DND-41 (cell line): Measurements from ENCODE around the gene ATAD2B.

Source experiments
- ATAC-seq: fragments of 200-7000 bp; cut with Tn5 transposase; 3 replicates; pipeline ENCODE4 v1.9.1; 2021; ENCODE audit warnings: low read depth; ENCODE audit not compliant: insufficient read depth
- DNase-seq: peaks from one replicate; pipeline ENCODE4 v3.0.0-alpha.2; 2020
- H2AFZ ChIP-seq: 2 replicates; pipeline ENCODE4 v1.6.0; 2012; ENCODE audit warnings: low read depth, low read length
- H3K27ac ChIP-seq: 2 replicates; pipeline ENCODE4 v1.5.1; 2012; ENCODE audit warnings: low read length, inconsistent platforms
- H3K27me3 ChIP-seq: fragments of 200-600 bp; sonication (generic); 2 replicates; pipeline ENCODE4 v1.6.0; 2012; ENCODE audit warnings: low read length, mild to moderate bottlenecking, inconsistent platforms; ENCODE audit not compliant: insufficient read depth, poor library complexity
- H3K36me3 ChIP-seq: 2 replicates; pipeline ENCODE4 v1.5.1; 2012; ENCODE audit warnings: low read length, inconsistent platforms; ENCODE audit not compliant: insufficient read depth
- H3K4me1 ChIP-seq: 2 replicates; pipeline ENCODE4 v1.5.1; 2012; ENCODE audit warnings: mild to moderate bottlenecking, low read length; ENCODE audit not compliant: insufficient read depth
- H3K4me2 ChIP-seq: 2 replicates; pipeline ENCODE4 v1.6.0; 2012; ENCODE audit warnings: mild to moderate bottlenecking, moderate library complexity, low read length, inconsistent platforms; ENCODE audit not compliant: insufficient read depth
- H3K4me3 ChIP-seq, 2 experiments: fragments of 200-600 bp in 1 of 2; shearing (Covaris generic) in 1 of 2; 2 replicates each; pipeline ENCODE4 v1.5.1; 2012 to 2016; ENCODE audit warnings: inconsistent platforms in 2 of 2, low read length in 2 of 2, mild to moderate bottlenecking in 2 of 2, low read depth in 1 of 2, moderate library complexity in 1 of 2
- H3K79me2 ChIP-seq: 2 replicates; pipeline ENCODE4 v1.6.0; 2012; ENCODE audit warnings: low read length, inconsistent platforms; ENCODE audit not compliant: insufficient read depth
- H3K9ac ChIP-seq: 2 replicates; pipeline ENCODE4 v1.6.0; 2012; ENCODE audit warnings: low read depth, mild to moderate bottlenecking, inconsistent platforms, low read length, moderate library complexity
- H3K9me3 ChIP-seq: 2 replicates; pipeline ENCODE4 v1.5.1; 2012; ENCODE audit warnings: low read length, moderate library complexity, mild to moderate bottlenecking, inconsistent platforms; ENCODE audit not compliant: insufficient read depth, severe bottlenecking
- H4K20me1 ChIP-seq: 2 replicates; pipeline ENCODE4 v1.6.0; 2012; ENCODE audit warnings: low read length; ENCODE audit not compliant: insufficient read depth
- EZH2 ChIP-seq: IDR thresholded peaks from 3 replicates; pipeline ENCODE4 v1.6.1; 2012; ENCODE audit warnings: borderline replicate concordance, low read depth, mild to moderate bottlenecking, moderate library complexity, low read length, inconsistent platforms; ENCODE audit not compliant: severe bottlenecking
- TF ChIP-seq, protein P1 (sequence below): IDR thresholded peaks from 2 replicates; pipeline ENCODE4 v1.5.1; 2012; ENCODE audit warnings: borderline replicate concordance, low read length, moderate library complexity, mild to moderate bottlenecking; ENCODE audit not compliant: poor library complexity, severe bottlenecking; ENCODE audit errors: extremely low read depth

The ATAD2B gene

DNA sequence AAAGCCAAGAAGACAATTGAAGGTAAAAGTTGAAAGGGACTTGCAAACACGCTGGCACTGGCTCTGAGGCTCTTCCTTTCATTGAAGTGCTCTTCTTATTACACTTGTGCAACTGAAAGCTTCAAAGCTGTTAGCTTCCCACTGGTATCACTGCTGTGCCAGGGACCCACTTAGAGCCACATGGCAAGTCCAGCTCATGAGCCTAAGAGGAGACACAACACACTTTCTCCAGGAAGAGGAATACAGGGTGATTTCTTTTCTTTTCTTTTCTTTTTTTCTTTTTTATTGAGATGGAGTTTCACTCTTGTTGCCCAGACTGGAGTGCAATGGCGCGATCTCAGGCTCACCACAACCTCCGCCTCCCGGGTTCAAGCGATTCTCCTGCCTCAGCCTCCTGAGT, 218.2 kb downstream of the ATAD2B start:
- no peaks in the 10 kb centered on the region for H3K9me3 ChIP-seq
- no peaks in the 10 kb centered on the region for H3K27me3 ChIP-seq
- H3K79me2 ChIP-seq: no peaks in the 10 kb centered on the region
- H4K20me1 ChIP-seq: no peaks in the 10 kb centered on the region
- ATAC-seq: no peak
- H3K4me1 ChIP-seq: no peaks in the 10 kb centered on the region
- H3K9ac ChIP-seq: no peak overlapping the region
- no peak for DNase-seq
- TF ChIP-seq, protein P1, sequence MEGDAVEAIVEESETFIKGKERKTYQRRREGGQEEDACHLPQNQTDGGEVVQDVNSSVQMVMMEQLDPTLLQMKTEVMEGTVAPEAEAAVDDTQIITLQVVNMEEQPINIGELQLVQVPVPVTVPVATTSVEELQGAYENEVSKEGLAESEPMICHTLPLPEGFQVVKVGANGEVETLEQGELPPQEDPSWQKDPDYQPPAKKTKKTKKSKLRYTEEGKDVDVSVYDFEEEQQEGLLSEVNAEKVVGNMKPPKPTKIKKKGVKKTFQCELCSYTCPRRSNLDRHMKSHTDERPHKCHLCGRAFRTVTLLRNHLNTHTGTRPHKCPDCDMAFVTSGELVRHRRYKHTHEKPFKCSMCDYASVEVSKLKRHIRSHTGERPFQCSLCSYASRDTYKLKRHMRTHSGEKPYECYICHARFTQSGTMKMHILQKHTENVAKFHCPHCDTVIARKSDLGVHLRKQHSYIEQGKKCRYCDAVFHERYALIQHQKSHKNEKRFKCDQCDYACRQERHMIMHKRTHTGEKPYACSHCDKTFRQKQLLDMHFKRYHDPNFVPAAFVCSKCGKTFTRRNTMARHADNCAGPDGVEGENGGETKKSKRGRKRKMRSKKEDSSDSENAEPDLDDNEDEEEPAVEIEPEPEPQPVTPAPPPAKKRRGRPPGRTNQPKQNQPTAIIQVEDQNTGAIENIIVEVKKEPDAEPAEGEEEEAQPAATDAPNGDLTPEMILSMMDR: no peak
- TF ChIP-seq EZH2: no peak
- H3K36me3 ChIP-seq: no peaks in the 10 kb centered on the region
- H3K27ac ChIP-seq: no peak overlapping the region
- no peak overlapping the region for H3K4me3 ChIP-seq
- H2AFZ ChIP-seq: no peak overlapping the region
- no peak overlapping the region for H3K4me2 ChIP-seq

DNA sequence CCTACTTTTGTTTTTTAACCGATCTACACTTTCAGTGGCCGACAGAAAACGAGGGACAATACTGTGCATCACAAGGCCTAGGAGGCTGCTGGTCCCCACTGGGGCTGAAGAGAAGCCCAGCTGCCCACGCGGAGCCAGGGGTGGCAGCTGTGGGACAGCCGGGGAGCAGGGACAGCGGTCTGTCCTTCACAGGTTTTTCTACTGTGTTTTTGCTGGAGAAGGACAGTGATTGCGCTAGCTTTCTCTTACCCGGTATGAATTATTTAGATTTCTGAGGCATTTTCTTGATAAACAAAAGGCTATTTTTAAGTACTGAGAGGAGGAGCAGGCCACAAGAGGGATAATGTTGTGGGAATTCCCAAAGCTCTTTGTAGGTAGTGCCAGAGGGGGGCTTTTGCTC, 219.8 kb downstream of the ATAD2B start:
- no peaks in the 10 kb centered on the region for H3K27me3 ChIP-seq
- DNase-seq: no peak

DNA sequence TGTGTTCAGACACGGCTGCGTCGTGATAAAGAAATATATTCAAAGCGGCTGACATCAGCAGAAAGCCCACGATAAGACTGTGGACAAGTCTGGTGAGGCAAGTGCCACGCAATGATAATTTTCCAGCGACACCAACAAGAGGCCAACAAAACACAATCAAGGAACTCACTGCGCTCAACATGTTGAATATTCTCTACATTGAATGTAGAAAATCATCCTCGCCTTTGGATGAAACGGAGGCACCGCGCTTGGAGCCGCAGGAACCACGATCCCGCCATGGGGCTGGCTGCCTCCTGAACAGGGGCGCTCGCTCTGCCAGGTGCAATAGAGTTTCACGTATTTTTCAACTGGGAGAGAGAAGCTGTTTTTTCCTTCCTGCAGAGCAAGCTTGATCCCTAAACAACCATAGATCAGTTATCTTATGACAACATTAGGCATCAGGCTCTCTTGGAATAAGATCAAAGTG, 220.3 kb downstream of the ATAD2B start:
- Histone ChIP-seq H2AFZ (no peak overlapping the region), H3K27me3 (no peaks in the 10 kb centered on the region), H3K79me2 (no peaks in the 10 kb centered on the region), H4K20me1 (no peaks in the 10 kb centered on the region), H3K36me3 (no peaks in the 10 kb centered on the region), H3K9me3 (no peaks in the 10 kb centered on the region), H3K27ac (no peak overlapping the region), H3K4me3 (no peak overlapping the region), H3K4me1 (no peaks in the 10 kb centered on the region), H3K4me2 (no peak overlapping the region), H3K9ac (no peak overlapping the region)
- TF ChIP-seq, protein P1: no peak
- no peak for TF ChIP-seq EZH2
- DNase-seq: no peak
- no peak for ATAC-seq

More for the DNA sequence above, 219.8 kb downstream of the ATAD2B start:
- Histone ChIP-seq H2AFZ (no peak overlapping the region), H3K4me2 (no peak overlapping the region), H3K27ac (no peak overlapping the region), H3K36me3 (no peaks in the 10 kb centered on the region), H3K9ac (no peak overlapping the region), H3K79me2 (no peaks in the 10 kb centered on the region), H3K4me3 (no peak overlapping the region), H3K9me3 (no peaks in the 10 kb centered on the region), H4K20me1 (no peaks in the 10 kb centered on the region), H3K4me1 (no peaks in the 10 kb centered on the region)
- TF ChIP-seq, protein P1: no peak
- no peak for TF ChIP-seq EZH2
- ATAC-seq: no peak
